Heart right ventricle (tissue), 16 donors: ENCODE results near the gene MMP20. TPM values are rescaled to one million over a fixed set of nuclear protein-coding genes. Genes with fewer than 3 reads are reported as not detected.

Source experiments
- ATAC-seq, 8 donors: fragments of 200-7000 bp; cut with Tn5 transposase; one replicate each; pipeline ENCODE4 v1.9.1; 2020; ENCODE audit warnings: mild to moderate bottlenecking in 8 of 8, moderate library complexity in 8 of 8, moderate number of reproducible peaks in 1 of 8
- DNase-seq, 2 donors: peaks; one replicate each; pipeline ENCODE4 v3.0.0-alpha.2; 2020
- H3K27ac ChIP-seq, 10 donors: fragments of 200-600 bp; sonication (generic) in 2 of 10; one replicate each; pipeline versions ENCODE4 v1.5.0 to v1.8.0; 2020 to 2022; ENCODE audit warnings: mild to moderate bottlenecking in 3 of 10
- H3K27me3 ChIP-seq, 7 donors: fragments of 200-600 bp; one replicate each; pipeline ENCODE4 v1.8.0; 2021 to 2022; ENCODE audit warnings: mild to moderate bottlenecking in 2 of 7
- H3K36me3 ChIP-seq, 9 donors: fragments of 200-600 bp; sonication (generic) in 1 of 9; one replicate each; pipeline versions ENCODE4 v1.5.0 to v1.8.0; 2020 to 2022; ENCODE audit warnings: mild to moderate bottlenecking in 2 of 9
- H3K4me1 ChIP-seq, 9 donors: fragments of 200-600 bp; sonication (generic) in 1 of 9; one replicate each; pipeline versions ENCODE4 v1.5.0 to v1.8.0; 2020 to 2022; ENCODE audit warnings: mild to moderate bottlenecking in 4 of 9
- H3K4me3 ChIP-seq, 10 donors: fragments of 200-600 bp; sonication (generic) in 2 of 10; one replicate each; pipeline versions ENCODE4 v1.5.0 to v1.8.0; 2020 to 2022; ENCODE audit warnings: mild to moderate bottlenecking in 7 of 10, moderate library complexity in 2 of 10
- H3K9me3 ChIP-seq, 11 donors: fragments of 200-600 bp in 10 of 11; sonication (generic) in 2 of 11; one replicate each; pipeline versions ENCODE4 v1.5.0 to v1.8.0; 2013 to 2022; ENCODE audit warnings: mild to moderate bottlenecking in 2 of 11, control low read depth in 1 of 11, moderate library complexity in 1 of 11
- CTCF ChIP-seq, 9 donors: fragments of 200-600 bp; sonication (generic) in 2 of 9; IDR thresholded peaks; one replicate each; pipeline versions ENCODE4 v1.5.0 to v1.8.0; 2021 to 2022; ENCODE audit warnings: antibody characterized with exemption in 9 of 9, mild to moderate bottlenecking in 5 of 9, moderate library complexity in 1 of 9
- WGBS, 2 donors: extraction: QIAGEN DNeasy Blood & Tissue Kit; methylation state at CpG; one replicate each; pipeline ENCODE4 v1.1.7; 2013; ENCODE audit warnings: inconsistent platforms in 1 of 2; 5-methylcytosine and 5-hydroxymethylcytosine counted together
- intact Hi-C, 10 donors: fragments of 100-400 bp; cut with DNase I; formaldehyde crosslinking; loops; one replicate each; pipeline versions ENCODE4 v1.11.1 to v1.14.2; 2022
- polyA plus RNA-seq, 2 donors: library from polyadenylated mRNA; stranded (reverse); fragments of 200-250 nt; gene quantifications; one replicate each; pipeline ENCODE4 v1.2.3, GENCODE V29; 2013
- total RNA-seq, 10 donors: library from RNA; stranded (reverse); fragmentation: NEBNext Ultra II Directional in 3 of 10; extraction: Animal tissue kit (Norgen Biotek cat#: 25700) in 3 of 10; gene quantifications; one replicate each; pipeline versions ENCODE4 v1.2.1 to v1.2.4, GENCODE V29; 2021 to 2023
- donor health status: Arrhythmogenic right ventricular cardiomyopathy.
- donor health status: ischemic (EF 13 %, LVEDD 7.1; RV severe dilation, severe dysfunction).
- donor health status: healthy with polysubstance abuse.
- donor health status: DM: no; HTN: yes; CAD: no.
- donor health status: DM: no; HTN: no; CAD: no.
- donor health status: ischemic (EF 25% LVEDD 6.9; RV normal size, moderate dysfunction).
- donor health status: ischemic (EF 25% LVEDD 5.7; RV mildly dilated, moderate dysfunction).
- donor health status: healthy.
- donor health status: DM: yes; HTN: yes; CAD: no.
- donor health status: Ischemic cardiomyopathy.
- donor health status: ischemic (EF 35%, LVEDD 5.7; RV mildly dilated, moderate dysfunction).
- donor health status: nonischemic (EF 11% LVEDD 7.7; RV severe dilation, severe dysfunction).
- donor health status: DM: yes; HTN: yes; CAD: no.
- donor health status: PGD.
- donor health status: ischemic (EF 29% LVEDD 5.4; RV normal size, mild dysfunction).
- donor health status: nonischemic (EF 23%, LVEDD 6.1; RV moderate dilation, normal function).

The MMP20 gene
- total and polyA plus RNA-seq, 12 donors, result not detected

GRCh38 chr11:102528618-102529017, 96.5 kb downstream of the MMP20 start:
- H3K27me3 ChIP-seq, result peaks cover 0 to 3% (median 0%) of the 10 kb centered on the region in 7 donors
- H3K36me3 ChIP-seq, result no peaks in the 10 kb centered on the region
- no peak overlapping the region for H3K4me3 ChIP-seq
- no peak for ATAC-seq
- TF ChIP-seq CTCF (IDR thresholded peaks at IDR 0.05), result no peak
- H3K27ac ChIP-seq, result no peak overlapping the region
- DNase-seq, result no peak
- intact Hi-C loops, result no loop called here
- no peaks in the 10 kb centered on the region for H3K9me3 ChIP-seq
- no peaks in the 10 kb centered on the region for H3K4me1 ChIP-seq

- no peak overlapping the region for H3K27ac ChIP-seq
- H3K36me3 ChIP-seq, result no peaks in the 10 kb centered on the region
- WGBS, 2 donors, result 89 to 94% methylated on average over 2 of the region's 2 CpGs
- H3K4me3 ChIP-seq, result no peak overlapping the region
- H3K27me3 ChIP-seq, result peaks cover 0 to 5% (median 0%) of the 10 kb centered on the region in 7 donors
- no peaks in the 10 kb centered on the region for H3K9me3 ChIP-seq
- no peak for TF ChIP-seq CTCF (IDR thresholded peaks at IDR 0.05)
- no peak for DNase-seq
- no peaks in the 10 kb centered on the region for H3K4me1 ChIP-seq
- ATAC-seq, result no peak
- intact Hi-C loops, result no loop called here
Measured at GRCh38 chr11:102527684-102528083, 97.4 kb downstream of the MMP20 start.

- no peak overlapping the region for H3K4me3 ChIP-seq
- no peak overlapping the region for H3K27ac ChIP-seq
- no peaks in the 10 kb centered on the region for H3K4me1 ChIP-seq
- H3K9me3 ChIP-seq, result no peaks in the 10 kb centered on the region
- intact Hi-C loops, result no loop called here
- no peaks in the 10 kb centered on the region for H3K36me3 ChIP-seq
- no peak for ATAC-seq
- no peak for DNase-seq
- no peak for TF ChIP-seq CTCF (IDR thresholded peaks at IDR 0.05)
- 75 to 78% methylated on average over 1 of the region's 1 CpG for WGBS, 2 donors
- peaks cover 0 to 9% (median 0%) of the 10 kb centered on the region in 7 donors for H3K27me3 ChIP-seq
Measured at GRCh38 chr11:102527041-102527440, 98.1 kb downstream of the MMP20 start.

Other genes with a start within 250 kb of the MMP20 start
- gene TMEM123, start 172.6 kb downstream of the MMP20 start, total RNA-seq, result 10 to 100 TPM; 67.5 to 98.7 (median 78.3) TPM
- gene TMEM123, start 172.6 kb downstream of the MMP20 start, polyA plus RNA-seq, result 10 to 100 TPM; 18.7 to 25.3 TPM
- gene MMP7, start 94.6 kb downstream of the MMP20 start, total RNA-seq, result 1 to 10 TPM in 1 of 10 donors, not detected in 9; 3.4 TPM
- under 1 TPM in 1 of 2 donors, not detected in 1; 0.10 TPM for gene MMP7, start 94.6 kb downstream of the MMP20 start, polyA plus RNA-seq
- not detected for gene MMP27, start 80.4 kb upstream of the MMP20 start, total RNA-seq
- not detected for gene MMP27, start 80.4 kb upstream of the MMP20 start, polyA plus RNA-seq
- 1 to 10 TPM in 1 of 10 donors, under 1 TPM in 2, not detected in 7; 0.15 to 1.4 (median 0.28) TPM for gene MMP8, start 99.6 kb upstream of the MMP20 start, total RNA-seq
- gene MMP8, start 99.6 kb upstream of the MMP20 start, polyA plus RNA-seq, result under 1 TPM in 1 of 2 donors, not detected in 1; 0.13 TPM
- not detected for gene MMP10, start 155.3 kb upstream of the MMP20 start, total RNA-seq
- not detected for gene MMP10, start 155.3 kb upstream of the MMP20 start, polyA plus RNA-seq
- 1 to 10 TPM in 2 of 10 donors, under 1 TPM in 2, not detected in 6; 0.26 to 2.8 (median 1.2) TPM for gene MMP1, start 172.8 kb upstream of the MMP20 start, total RNA-seq
- gene MMP1, start 172.8 kb upstream of the MMP20 start, polyA plus RNA-seq, result under 1 TPM in 1 of 2 donors, not detected in 1; 0.28 TPM
- gene MMP3, start 218.3 kb upstream of the MMP20 start, total RNA-seq, result not detected
- not detected for gene MMP3, start 218.3 kb upstream of the MMP20 start, polyA plus RNA-seq
- under 1 TPM in 1 of 10 donors, not detected in 9; 0.30 TPM for gene MMP12, start 249.7 kb upstream of the MMP20 start, total RNA-seq
- gene MMP12, start 249.7 kb upstream of the MMP20 start, polyA plus RNA-seq, result not detected